Vagina (tissue), 2 donors: ENCODE measurements around the gene GPC2.

Source experiments
- POLR2AphosphoS5 ChIP-seq, 2 donors: sonication (generic); formaldehyde crosslinking; IDR thresholded peaks; one replicate each; pipeline ENCODE4 v1.9.0; 2017; ENCODE audit warnings: antibody characterized with exemption in 2 of 2, mild to moderate bottlenecking in 2 of 2, low read depth in 1 of 2; ENCODE audit not compliant: insufficient read depth in 1 of 2
- TF ChIP-seq, protein P1 (sequence below), 3 experiments: fragments of 450-650 bp in 2 of 3; fragments of 200-600 bp in 1 of 3; sonication (generic) in 1 of 3; IDR thresholded peaks; one replicate each; pipeline ENCODE4 v1.5.1; 2017 to 2019; ENCODE audit warnings: antibody characterized with exemption in 3 of 3, mild to moderate bottlenecking in 2 of 3, moderate library complexity in 2 of 3

DNA sequence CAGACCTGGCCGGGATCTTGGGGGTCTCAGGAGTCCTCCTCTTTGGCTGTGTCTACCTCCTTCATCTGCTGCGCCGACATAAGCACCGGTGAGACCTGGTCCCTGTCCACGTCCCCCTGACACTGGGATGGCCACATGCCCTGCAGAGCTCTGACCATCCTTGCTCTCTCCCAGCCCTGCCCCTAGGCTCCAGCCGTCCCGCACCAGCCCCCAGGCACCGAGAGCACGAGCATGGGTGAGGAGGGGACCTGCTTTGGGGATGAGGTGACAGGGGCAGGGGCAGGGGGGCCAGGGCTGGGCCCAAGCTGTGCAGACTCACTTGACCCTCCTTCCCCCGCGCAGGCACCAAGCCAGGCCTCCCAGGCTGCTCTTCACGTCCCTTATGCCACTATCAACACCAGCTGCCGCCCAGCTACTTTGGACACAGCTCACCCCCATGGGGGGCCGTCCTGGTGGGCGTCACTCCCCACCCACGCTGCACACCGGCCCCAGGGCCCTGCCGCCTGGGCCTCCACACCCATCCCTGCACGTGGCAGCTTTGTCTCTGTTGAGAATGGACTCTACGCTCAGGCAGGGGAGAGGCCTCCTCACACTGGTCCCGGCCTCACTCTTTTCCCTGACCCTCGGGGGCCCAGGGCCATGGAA is 43.5 kb upstream of the GPC2 start:
- TF ChIP-seq, protein P1, sequence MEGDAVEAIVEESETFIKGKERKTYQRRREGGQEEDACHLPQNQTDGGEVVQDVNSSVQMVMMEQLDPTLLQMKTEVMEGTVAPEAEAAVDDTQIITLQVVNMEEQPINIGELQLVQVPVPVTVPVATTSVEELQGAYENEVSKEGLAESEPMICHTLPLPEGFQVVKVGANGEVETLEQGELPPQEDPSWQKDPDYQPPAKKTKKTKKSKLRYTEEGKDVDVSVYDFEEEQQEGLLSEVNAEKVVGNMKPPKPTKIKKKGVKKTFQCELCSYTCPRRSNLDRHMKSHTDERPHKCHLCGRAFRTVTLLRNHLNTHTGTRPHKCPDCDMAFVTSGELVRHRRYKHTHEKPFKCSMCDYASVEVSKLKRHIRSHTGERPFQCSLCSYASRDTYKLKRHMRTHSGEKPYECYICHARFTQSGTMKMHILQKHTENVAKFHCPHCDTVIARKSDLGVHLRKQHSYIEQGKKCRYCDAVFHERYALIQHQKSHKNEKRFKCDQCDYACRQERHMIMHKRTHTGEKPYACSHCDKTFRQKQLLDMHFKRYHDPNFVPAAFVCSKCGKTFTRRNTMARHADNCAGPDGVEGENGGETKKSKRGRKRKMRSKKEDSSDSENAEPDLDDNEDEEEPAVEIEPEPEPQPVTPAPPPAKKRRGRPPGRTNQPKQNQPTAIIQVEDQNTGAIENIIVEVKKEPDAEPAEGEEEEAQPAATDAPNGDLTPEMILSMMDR (IDR thresholded peaks at IDR 0.05), result no peak
- no peak for TF ChIP-seq POLR2AphosphoS5 (IDR thresholded peaks at IDR 0.05; ENCODE audit: insufficient read depth in 1 of 2, low read depth in 1 of 2)
